ENCODE results near the gene SHC3.

Gene SHC3

GRCh38 chr9:89115426-89115825 is 63.2 kb downstream of the SHC3 start:
- DNase-seq (ENCODE audit: extremely low spot score, insufficient read length, low read depth) (no peak), FAIRE-seq (no peak)

GRCh38 chr9:89114741-89115140 is 63.9 kb downstream of the SHC3 start:
- FAIRE-seq (no peak), DNase-seq (ENCODE audit: extremely low spot score, insufficient read length, low read depth) (no peak)

GRCh38 chr9:89113851-89114250 is 64.8 kb downstream of the SHC3 start:
- no peak for FAIRE-seq

GRCh38 chr9:89112243-89112642 is 66.4 kb downstream of the SHC3 start:
- FAIRE-seq (no peak), DNase-seq (ENCODE audit: extremely low spot score, insufficient read length, low read depth) (no peak)

More at GRCh38 chr9:89113851-89114250, 64.8 kb downstream of the SHC3 start:
- no peak for DNase-seq (ENCODE audit: extremely low spot score, insufficient read length, low read depth)

GRCh38 chr9:89109666-89110065 is 69.0 kb downstream of the SHC3 start:
- DNase-seq (ENCODE audit: extremely low spot score, insufficient read length, low read depth), result no peak
- FAIRE-seq, result no peak

GRCh38 chr9:89107406-89107805 is 71.2 kb downstream of the SHC3 start:
- no peak for FAIRE-seq
- no peak for DNase-seq (ENCODE audit: extremely low spot score, insufficient read length, low read depth)

- FAIRE-seq (no peak), DNase-seq (ENCODE audit: extremely low spot score, insufficient read length, low read depth) (no peak)
Observed at GRCh38 chr9:89106224-89106851, 72.3 kb downstream of the SHC3 start.

GRCh38 chr9:89104821-89105220 is 73.8 kb downstream of the SHC3 start:
- DNase-seq (ENCODE audit: extremely low spot score, insufficient read length, low read depth) (no peak), FAIRE-seq (no peak)

GRCh38 chr9:89097219-89097618 is 81.4 kb downstream of the SHC3 start:
- FAIRE-seq, result no peak
- DNase-seq (ENCODE audit: extremely low spot score, insufficient read length, low read depth), result no peak

- DNase-seq (ENCODE audit: extremely low spot score, insufficient read length, low read depth), result no peak
- FAIRE-seq, result no peak
Observed at GRCh38 chr9:89096807-89097206, 81.8 kb downstream of the SHC3 start.

GRCh38 chr9:89095761-89096528 is 82.7 kb downstream of the SHC3 start:
- FAIRE-seq (no peak), DNase-seq (ENCODE audit: extremely low spot score, insufficient read length, low read depth) (no peak)

GRCh38 chr9:89093201-89093975 is 85.2 kb downstream of the SHC3 start:
- no peak for FAIRE-seq
- DNase-seq (ENCODE audit: extremely low spot score, insufficient read length, low read depth), result no peak

- FAIRE-seq (no peak), DNase-seq (ENCODE audit: extremely low spot score, insufficient read length, low read depth) (no peak)
Observed at GRCh38 chr9:89089176-89089575, 89.4 kb downstream of the SHC3 start.

GRCh38 chr9:89083626-89084025 is 95.0 kb downstream of the SHC3 start:
- DNase-seq (ENCODE audit: extremely low spot score, insufficient read length, low read depth) (no peak), FAIRE-seq (no peak)

- no peak for DNase-seq (ENCODE audit: extremely low spot score, insufficient read length, low read depth)
- no peak for FAIRE-seq
Observed at GRCh38 chr9:89080193-89080592, 98.4 kb downstream of the SHC3 start.

- DNase-seq (ENCODE audit: extremely low spot score, insufficient read length, low read depth) (no peak), FAIRE-seq (no peak)
Observed at GRCh38 chr9:89079391-89079790, 99.2 kb downstream of the SHC3 start.

GRCh38 chr9:89078860-89079259 is 99.8 kb downstream of the SHC3 start:
- no peak for DNase-seq (ENCODE audit: extremely low spot score, insufficient read length, low read depth)
- FAIRE-seq, result no peak

- no peak for FAIRE-seq
- no peak for DNase-seq (ENCODE audit: extremely low spot score, insufficient read length, low read depth)
Observed at GRCh38 chr9:89078421-89078820, 100.2 kb downstream of the SHC3 start.

- no peak for DNase-seq (ENCODE audit: extremely low spot score, insufficient read length, low read depth)
- FAIRE-seq, result no peak
Observed at GRCh38 chr9:89077519-89077918, 101.1 kb downstream of the SHC3 start.

- FAIRE-seq, result no peak
- no peak for DNase-seq (ENCODE audit: extremely low spot score, insufficient read length, low read depth)
Observed at GRCh38 chr9:89073397-89073796, 105.2 kb downstream of the SHC3 start.

- no peak for FAIRE-seq
Observed at GRCh38 chr9:89071591-89071990, 107.0 kb downstream of the SHC3 start.

More at GRCh38 chr9:89071591-89071990, 107.0 kb downstream of the SHC3 start:
- DNase-seq (ENCODE audit: extremely low spot score, insufficient read length, low read depth), result no peak

Measured in GM18507 (cell line).